ENCODE measurements around the gene FAM24A.

Gene FAM24A

GRCh38 chr10:122957474-122957873, 47.1 kb downstream of the FAM24A start:
- TF ChIP-seq EZH2 (optimal IDR thresholded peaks at IDR 0.05; ENCODE audit: low read depth, low read length) (no peak), CTCF (IDR thresholded peaks at IDR 0.05; ENCODE audit: low read length) (no peak), EZH2phosphoT487 (IDR thresholded peaks at IDR 0.05; ENCODE audit: low read length) (no peak)
- H3K79me2 ChIP-seq (ENCODE audit: low read length), result no peaks in the 10 kb centered on the region
- H3F3A ChIP-seq (ENCODE audit: insufficient read depth, low read length), result peaks cover 4% of the 10 kb centered on the region; the same call in 1 of the 2 replicates
- H2AFZ ChIP-seq (ENCODE audit: low read length), result no peak overlapping the region
- H3K4me1 ChIP-seq (ENCODE audit: low read length), result peaks cover 6% of the 10 kb centered on the region
- no peaks in the 10 kb centered on the region for H4K20me1 ChIP-seq (ENCODE audit: insufficient read depth, low read length)
- H3K27ac ChIP-seq (ENCODE audit: low read length), result no peak overlapping the region
- no peaks in the 10 kb centered on the region for H3K9me3 ChIP-seq (replicated peaks; ENCODE audit: insufficient read depth, low read length)
- peaks cover 13% of the 10 kb centered on the region; the same call in 1 of the 2 replicates for H3K27me3 ChIP-seq (replicated peaks; ENCODE audit: insufficient read depth, low read length)
- DNase-seq, result no peak
- H3K9ac ChIP-seq (ENCODE audit: low read length), result no peak overlapping the region
- H3K9me2 ChIP-seq (replicated peaks; ENCODE audit: insufficient read depth, low read length), result no peaks in the 10 kb centered on the region
- no peak overlapping the region for H3K4me2 ChIP-seq (ENCODE audit: low read depth, low read length)
- no peaks in the 10 kb centered on the region for H3K36me3 ChIP-seq (replicated peaks; ENCODE audit: insufficient read depth, low read length)
- H3K4me3 ChIP-seq (ENCODE audit: low read length), result no peak overlapping the region

GRCh38 chr10:122962405-122962804, 52.0 kb downstream of the FAM24A start:
- Histone ChIP-seq H3K27ac (ENCODE audit: low read length) (no peak overlapping the region), H4K20me1 (ENCODE audit: insufficient read depth, low read length) (no peaks in the 10 kb centered on the region), H3K4me3 (ENCODE audit: low read length) (no peak overlapping the region), H3K36me3 (replicated peaks; ENCODE audit: insufficient read depth, low read length) (no peaks in the 10 kb centered on the region), H3K9me3 (replicated peaks; ENCODE audit: insufficient read depth, low read length) (no peaks in the 10 kb centered on the region), H3K9ac (ENCODE audit: low read length) (no peak overlapping the region), H3K79me2 (ENCODE audit: low read length) (no peaks in the 10 kb centered on the region), H3K9me2 (replicated peaks; ENCODE audit: insufficient read depth, low read length) (no peaks in the 10 kb centered on the region), H3K4me1 (ENCODE audit: low read length) (no peaks in the 10 kb centered on the region), H3K27me3 (replicated peaks; ENCODE audit: insufficient read depth, low read length) (no peaks in the 10 kb centered on the region), H2AFZ (ENCODE audit: low read length) (no peak overlapping the region), H3F3A (ENCODE audit: insufficient read depth, low read length) (no peaks in the 10 kb centered on the region), H3K4me2 (ENCODE audit: low read depth, low read length) (no peak overlapping the region)
- DNase-seq, result no peak
- TF ChIP-seq CTCF (IDR thresholded peaks at IDR 0.05; ENCODE audit: low read length) (no peak), EZH2 (optimal IDR thresholded peaks at IDR 0.05; ENCODE audit: low read depth, low read length) (no peak), EZH2phosphoT487 (IDR thresholded peaks at IDR 0.05; ENCODE audit: low read length) (no peak)

Data from MM.1S (cell line).